Vagina (tissue), 2 donors: ENCODE data around the gene SNU13.

Experiments
- CTCF ChIP-seq, 3 experiments: fragments of 450-650 bp in 2 of 3; fragments of 200-600 bp in 1 of 3; sonication (generic) in 1 of 3; IDR thresholded peaks; one replicate each; pipeline ENCODE4 v1.5.1; 2017 to 2019; ENCODE audit warnings: antibody characterized with exemption in 3 of 3, mild to moderate bottlenecking in 2 of 3, moderate library complexity in 2 of 3
- POLR2A ChIP-seq, 2 donors: fragments of 450-650 bp; IDR thresholded peaks; one replicate each; pipeline ENCODE4 v1.6.1; 2017; ENCODE audit warnings: antibody characterized with exemption in 2 of 2, mild to moderate bottlenecking in 2 of 2, moderate library complexity in 2 of 2

DNA sequence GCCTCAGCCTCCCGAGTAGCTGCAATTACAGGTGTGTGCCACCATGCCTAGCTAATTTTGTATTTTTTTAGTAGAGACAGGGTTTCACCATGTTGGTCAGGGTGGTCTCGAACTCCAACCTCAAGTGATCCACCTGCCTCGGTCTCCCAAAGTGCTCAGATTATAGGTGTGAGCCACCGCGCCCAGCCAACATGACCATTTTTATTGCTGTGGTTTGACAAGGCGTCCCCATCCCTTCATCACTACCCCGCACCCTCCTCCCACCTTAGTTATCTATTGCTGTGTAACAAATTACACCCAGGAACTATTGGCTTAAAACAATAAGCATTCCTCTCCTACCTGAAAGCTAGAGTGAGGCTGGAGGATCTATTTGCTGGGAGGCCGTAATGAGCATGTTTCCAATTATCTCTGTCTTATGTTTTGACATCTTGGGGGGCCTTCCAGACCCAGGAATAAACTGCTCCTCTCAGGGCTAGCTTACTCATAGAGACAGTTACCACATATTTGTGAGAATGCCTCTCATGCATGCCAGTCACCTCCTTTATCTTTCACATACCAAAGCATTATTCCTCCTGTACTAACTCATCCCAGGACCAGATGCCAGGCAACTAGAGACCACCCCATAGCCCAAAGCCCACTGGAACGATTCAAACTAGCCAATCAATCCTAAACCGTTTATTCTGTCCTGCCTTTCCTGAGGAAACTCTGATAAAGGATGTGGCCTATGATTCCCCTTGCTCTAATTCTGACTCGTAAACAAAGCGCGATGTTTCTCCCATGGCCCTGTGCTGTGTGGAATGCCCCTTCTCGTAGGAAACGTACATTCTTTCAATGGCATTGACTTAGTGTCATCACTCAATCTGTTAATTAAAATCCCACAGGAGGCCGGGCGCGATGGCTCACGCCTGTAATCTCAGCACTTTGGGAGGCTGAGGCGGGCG is 19.4 kb downstream of the SNU13 start:
- no peak for TF ChIP-seq CTCF (IDR thresholded peaks at IDR 0.05)
- TF ChIP-seq POLR2A (IDR thresholded peaks at IDR 0.05), result no peak
